ENCODE data around the gene TRIM46.
"Not testable (repeated sequence)": the region's sequence is repeated elsewhere in the genome, so short reads cannot be mapped to it uniquely, and the experiment has no call there.

The TRIM46 gene

GRCh38 chr1:155186067-155186793, 12.6 kb downstream of the TRIM46 start:
- DNase-seq (ENCODE audit: low read depth) = no peak

GRCh38 chr1:155186794-155187455, 13.3 kb downstream of the TRIM46 start:
- DNase-seq (ENCODE audit: low read depth) = no peak

GRCh38 chr1:155187456-155187891, 13.8 kb downstream of the TRIM46 start:
- no peak for DNase-seq (ENCODE audit: low read depth)

GRCh38 chr1:155188268-155188667, 14.6 kb downstream of the TRIM46 start:
- no peak for DNase-seq (ENCODE audit: low read depth)

GRCh38 chr1:155189926-155190325, 16.3 kb downstream of the TRIM46 start:
- DNase-seq (ENCODE audit: low read depth) = not testable (repeated sequence)

GRCh38 chr1:155191904-155192303, 18.3 kb downstream of the TRIM46 start:
- DNase-seq (ENCODE audit: low read depth) = no peak

- DNase-seq (ENCODE audit: low read depth) = no peak
Observed at GRCh38 chr1:155192346-155193274, 19.0 kb downstream of the TRIM46 start.

- peak; percentile 94 for DNase-seq (ENCODE audit: low read depth)
Observed at GRCh38 chr1:155193275-155193990, 19.8 kb downstream of the TRIM46 start.

- not testable (repeated sequence) for DNase-seq (ENCODE audit: low read depth)
Observed at GRCh38 chr1:155193991-155194240, 20.3 kb downstream of the TRIM46 start.

GRCh38 chr1:155195201-155196102, 21.8 kb downstream of the TRIM46 start:
- peak; percentile 26 for DNase-seq (ENCODE audit: low read depth)

- DNase-seq (ENCODE audit: low read depth) = peak; percentile 15
Observed at GRCh38 chr1:155196103-155196892, 22.6 kb downstream of the TRIM46 start.

- no peak for DNase-seq (ENCODE audit: low read depth)
Observed at GRCh38 chr1:155196893-155197638, 23.4 kb downstream of the TRIM46 start.

GRCh38 chr1:155197901-155198546, 24.4 kb downstream of the TRIM46 start:
- DNase-seq (ENCODE audit: low read depth) = no peak

GRCh38 chr1:155198547-155198906, 24.9 kb downstream of the TRIM46 start:
- no peak for DNase-seq (ENCODE audit: low read depth)

GRCh38 chr1:155199792-155200191, 26.1 kb downstream of the TRIM46 start:
- DNase-seq (ENCODE audit: low read depth) = no peak

- DNase-seq (ENCODE audit: low read depth) = no peak
Observed at GRCh38 chr1:155200920-155201319, 27.3 kb downstream of the TRIM46 start.

GRCh38 chr1:155202198-155202597, 28.5 kb downstream of the TRIM46 start:
- no peak for DNase-seq (ENCODE audit: low read depth)

GRCh38 chr1:155202731-155203515, 29.3 kb downstream of the TRIM46 start:
- no peak for DNase-seq (ENCODE audit: low read depth)
